LNCaP clone FGC (cell line): Measurements from ENCODE around the gene YRDC.
A peak's percentile ranks its signal among the peaks of the same experiment; 100 is the strongest.

Experiments used
- DNase-seq: peaks from one replicate; pipeline ENCODE4 v3.0.0-alpha.2; 2011; ENCODE audit warnings: low read depth
- H3K4me3 ChIP-seq: 2 replicates; pipeline ENCODE4 v1.5.1; 2011; ENCODE audit warnings: mild to moderate bottlenecking, low read depth, low read length, control low read depth
- CTCF ChIP-seq: IDR thresholded peaks from 2 replicates; pipeline ENCODE4 v1.5.1; 2012; ENCODE audit warnings: mild to moderate bottlenecking; ENCODE audit not compliant: control insufficient read depth, insufficient read depth; ENCODE audit errors: extremely low read depth

YRDC gene, protein sequence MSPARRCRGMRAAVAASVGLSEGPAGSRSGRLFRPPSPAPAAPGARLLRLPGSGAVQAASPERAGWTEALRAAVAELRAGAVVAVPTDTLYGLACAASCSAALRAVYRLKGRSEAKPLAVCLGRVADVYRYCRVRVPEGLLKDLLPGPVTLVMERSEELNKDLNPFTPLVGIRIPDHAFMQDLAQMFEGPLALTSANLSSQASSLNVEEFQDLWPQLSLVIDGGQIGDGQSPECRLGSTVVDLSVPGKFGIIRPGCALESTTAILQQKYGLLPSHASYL

GRCh38 chr1:37807555-37808368 lies at the start of gene YRDC, which contains the start of gene C1orf122:
YRDC (minus strand) TSS chr1:37808208; CDS start chr1:37808180, 28 bp downstream.
C1orf122 (plus strand) TSS chr1:37807790; CDS start chr1:37808405, 615 bp downstream.
- TF ChIP-seq CTCF: no peak
- DNase-seq: peak; percentile 70
- H3K4me3 ChIP-seq: peak within 1 kb of the TSS; percentile 73

DNA sequence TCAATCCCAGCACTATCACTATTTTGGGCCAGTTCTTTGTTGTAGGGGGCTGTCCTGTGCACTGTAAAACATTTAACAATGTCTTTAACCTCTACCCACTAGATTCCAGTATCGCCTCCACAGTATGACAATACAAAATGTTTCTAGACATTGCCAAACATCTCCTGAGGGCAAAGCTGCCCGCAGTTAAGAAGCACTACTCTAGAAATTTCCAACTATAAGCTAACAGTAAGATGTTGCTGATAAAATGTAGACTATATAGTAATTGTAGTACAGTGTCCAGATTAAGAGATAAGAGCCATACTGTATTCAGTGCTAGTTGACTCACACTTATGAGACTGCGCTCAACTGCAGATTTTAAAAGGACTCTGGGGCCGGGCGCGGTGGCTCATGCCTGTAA lies 46.4 kb upstream of the YRDC start:
- no peak for TF ChIP-seq CTCF
- DNase-seq: no peak
- no peak overlapping the region for H3K4me3 ChIP-seq

DNA sequence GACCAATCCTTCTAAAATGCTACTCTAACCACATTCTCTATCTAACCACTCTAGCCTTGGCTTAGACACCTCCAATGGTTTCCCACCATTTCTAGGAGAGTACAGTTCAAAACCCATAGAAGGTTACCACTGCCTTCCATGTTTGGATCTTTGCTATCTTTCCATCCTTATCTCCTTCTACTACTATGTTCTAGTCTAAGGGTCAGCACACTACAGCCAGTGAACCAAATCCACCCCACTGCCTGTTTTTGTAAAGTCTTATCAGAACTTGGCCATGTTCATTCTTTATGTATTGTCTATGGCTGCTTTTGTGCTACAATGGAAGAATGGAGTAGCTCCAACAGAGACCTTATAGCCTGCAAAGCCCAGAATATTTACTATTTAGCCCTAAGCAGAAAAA lies 45.1 kb upstream of the YRDC start:
- TF ChIP-seq CTCF: no peak
- no peak for DNase-seq
- no peak overlapping the region for H3K4me3 ChIP-seq

- H3K4me3 ChIP-seq: no peak overlapping the region
- no peak for DNase-seq
- TF ChIP-seq CTCF: no peak
These were observed 43.8 kb upstream of the YRDC start for GRCh38 chr1:37851782-37852210.

DNA sequence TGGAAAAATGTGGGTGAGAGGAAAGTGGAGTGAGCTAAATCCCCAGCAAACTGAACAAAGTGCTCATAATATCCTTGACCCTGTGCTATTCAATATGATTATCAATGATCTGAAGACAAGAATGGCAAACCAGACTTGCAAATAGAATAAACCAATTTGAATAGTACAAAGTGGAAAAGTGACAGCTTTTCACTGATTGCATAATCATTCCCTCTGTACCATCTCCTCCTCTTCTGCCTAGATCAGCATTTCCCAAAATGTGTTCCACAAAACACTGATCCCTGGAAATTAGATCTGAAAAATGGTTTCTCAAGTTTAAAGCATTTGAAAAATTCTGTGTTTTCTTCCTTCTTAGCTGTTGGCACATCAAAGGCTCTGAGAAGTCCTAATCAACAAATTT lies 43.3 kb upstream of the YRDC start:
- no peak for TF ChIP-seq CTCF
- no peak overlapping the region for H3K4me3 ChIP-seq
- DNase-seq: no peak

DNA sequence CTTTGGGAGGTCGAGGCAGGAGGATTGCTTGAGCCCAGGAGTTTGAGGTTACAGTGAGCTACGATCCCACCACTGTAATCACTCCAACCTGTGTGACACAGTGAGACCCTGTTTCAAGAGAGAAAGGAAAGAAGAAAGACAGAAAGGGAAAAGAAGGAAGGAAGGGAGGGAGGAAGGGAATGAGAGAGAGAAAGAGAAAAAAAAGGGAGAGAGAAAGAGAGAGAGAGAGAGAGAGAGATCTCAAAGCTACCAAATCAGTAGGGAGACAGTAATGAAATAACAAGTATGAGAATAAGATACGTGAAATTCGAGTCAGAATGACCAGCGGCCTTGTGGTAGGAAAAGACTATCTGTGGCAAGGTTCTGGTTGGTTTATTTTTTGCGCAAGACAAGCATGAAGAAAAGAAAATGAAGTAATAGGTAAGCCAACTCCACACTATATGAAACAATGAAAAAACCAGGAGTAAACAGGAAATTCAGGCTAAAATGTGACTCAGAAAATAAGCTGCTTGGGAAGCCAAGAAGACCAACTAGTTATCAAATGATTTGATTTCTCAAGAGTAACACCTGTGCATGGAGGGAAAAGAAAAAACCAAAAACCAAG lies 42.4 kb upstream of the YRDC start:
- H3K4me3 ChIP-seq: no peak overlapping the region
- DNase-seq: no peak
- TF ChIP-seq CTCF: no peak
